Breast epithelium (tissue), 3 donors: Measurements from ENCODE around the gene OR5AC2.

Experiments used
- POLR2AphosphoS5 ChIP-seq, 3 donors: sonication (generic); formaldehyde crosslinking; IDR thresholded peaks; one replicate each; pipeline ENCODE4 v1.6.1; 2017; ENCODE audit warnings: antibody characterized with exemption in 3 of 3
- TF ChIP-seq, protein P1 (sequence below), 3 donors: fragments of 450-650 bp; IDR thresholded peaks; one replicate each; pipeline ENCODE4 v1.5.1; 2016 to 2017; ENCODE audit warnings: antibody characterized with exemption in 3 of 3, mild to moderate bottlenecking in 3 of 3, moderate library complexity in 3 of 3

DNA sequence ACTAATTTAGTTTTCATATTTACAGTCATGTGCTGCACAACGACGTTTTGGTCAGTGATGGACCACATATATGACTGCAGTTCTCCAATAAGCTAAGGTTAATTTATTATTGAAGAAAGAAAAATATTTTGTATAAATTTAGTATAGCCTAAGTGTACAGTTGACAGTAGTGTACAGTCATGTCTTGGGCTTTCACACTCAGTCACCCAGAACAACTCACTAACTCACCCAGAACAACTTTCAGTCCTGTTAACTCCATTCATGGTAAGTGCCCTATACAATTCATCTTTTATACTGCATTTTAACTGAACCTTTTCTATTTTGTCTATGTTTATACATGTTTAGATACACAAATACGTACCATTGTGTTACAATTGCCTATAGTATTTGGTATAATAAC is 48.1 kb upstream of the OR5AC2 start:
- TF ChIP-seq, protein P1, sequence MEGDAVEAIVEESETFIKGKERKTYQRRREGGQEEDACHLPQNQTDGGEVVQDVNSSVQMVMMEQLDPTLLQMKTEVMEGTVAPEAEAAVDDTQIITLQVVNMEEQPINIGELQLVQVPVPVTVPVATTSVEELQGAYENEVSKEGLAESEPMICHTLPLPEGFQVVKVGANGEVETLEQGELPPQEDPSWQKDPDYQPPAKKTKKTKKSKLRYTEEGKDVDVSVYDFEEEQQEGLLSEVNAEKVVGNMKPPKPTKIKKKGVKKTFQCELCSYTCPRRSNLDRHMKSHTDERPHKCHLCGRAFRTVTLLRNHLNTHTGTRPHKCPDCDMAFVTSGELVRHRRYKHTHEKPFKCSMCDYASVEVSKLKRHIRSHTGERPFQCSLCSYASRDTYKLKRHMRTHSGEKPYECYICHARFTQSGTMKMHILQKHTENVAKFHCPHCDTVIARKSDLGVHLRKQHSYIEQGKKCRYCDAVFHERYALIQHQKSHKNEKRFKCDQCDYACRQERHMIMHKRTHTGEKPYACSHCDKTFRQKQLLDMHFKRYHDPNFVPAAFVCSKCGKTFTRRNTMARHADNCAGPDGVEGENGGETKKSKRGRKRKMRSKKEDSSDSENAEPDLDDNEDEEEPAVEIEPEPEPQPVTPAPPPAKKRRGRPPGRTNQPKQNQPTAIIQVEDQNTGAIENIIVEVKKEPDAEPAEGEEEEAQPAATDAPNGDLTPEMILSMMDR (IDR thresholded peaks at IDR 0.05) = no peak
- no peak for TF ChIP-seq POLR2AphosphoS5 (IDR thresholded peaks at IDR 0.05)
